Activated naive CD8-positive, alpha-beta T cell treated with anti-CD3 and anti-CD28 coated beads, Interleukin-2, amount 50 U/mL, for 16 hours (primary cell): Measurements from ENCODE around the gene GFOD1.

Experiments
- DNase-seq: peaks from one replicate; pipeline ENCODE4 v3.0.0-alpha.2; 2020; ENCODE audit warnings: low read depth, low spot score

GFOD1 gene

GRCh38 chr6:13486679-13487121 lies 700 bp downstream of the GFOD1 start:
- peak; percentile 32 for DNase-seq

GRCh38 chr6:13485923-13486562 lies 1.4 kb downstream of the GFOD1 start:
- no peak for DNase-seq

DNA sequence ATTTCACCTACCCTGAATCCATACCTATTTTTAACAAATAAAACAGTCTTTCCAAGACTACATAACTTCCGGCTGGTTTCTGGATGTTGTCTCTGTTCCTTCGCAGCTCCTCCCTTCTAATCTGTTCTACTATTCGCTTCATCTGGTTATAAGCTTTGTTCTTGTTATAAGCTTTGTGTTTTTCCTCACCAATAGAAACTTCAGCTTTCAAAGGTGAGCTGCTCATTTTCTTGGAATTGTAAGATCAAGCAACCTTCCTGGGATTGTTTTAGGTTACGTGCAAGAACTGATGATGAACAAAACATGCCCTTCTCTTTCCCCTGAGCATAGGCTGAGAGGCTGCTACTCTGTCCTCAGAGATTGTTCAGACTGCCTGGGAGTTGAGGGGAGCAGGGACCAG lies 2.1 kb downstream of the GFOD1 start:
- no peak for DNase-seq

DNA sequence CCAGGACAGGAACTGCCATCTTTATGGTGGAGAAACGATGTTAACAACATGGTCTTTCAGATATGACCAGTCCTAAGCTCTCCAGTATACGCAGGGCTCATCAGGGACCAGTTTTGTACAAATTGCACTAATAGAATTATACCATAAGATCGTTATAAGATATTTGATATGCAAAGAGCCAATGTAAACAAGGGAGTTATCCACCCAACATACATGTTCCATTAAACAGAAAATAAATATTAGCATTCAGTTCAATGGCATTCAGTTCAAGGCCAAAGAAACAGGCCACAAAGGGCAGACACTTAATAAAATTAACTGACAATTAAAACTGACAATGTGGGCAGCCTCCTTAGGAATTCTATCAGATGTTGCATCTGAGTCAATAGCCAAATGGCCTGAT lies 2.6 kb downstream of the GFOD1 start:
- no peak for DNase-seq

GRCh38 chr6:13484138-13484708 lies 3.2 kb downstream of the GFOD1 start:
- no peak for DNase-seq

GRCh38 chr6:13480631-13481501 lies 6.5 kb downstream of the GFOD1 start:
- no peak for DNase-seq

DNA sequence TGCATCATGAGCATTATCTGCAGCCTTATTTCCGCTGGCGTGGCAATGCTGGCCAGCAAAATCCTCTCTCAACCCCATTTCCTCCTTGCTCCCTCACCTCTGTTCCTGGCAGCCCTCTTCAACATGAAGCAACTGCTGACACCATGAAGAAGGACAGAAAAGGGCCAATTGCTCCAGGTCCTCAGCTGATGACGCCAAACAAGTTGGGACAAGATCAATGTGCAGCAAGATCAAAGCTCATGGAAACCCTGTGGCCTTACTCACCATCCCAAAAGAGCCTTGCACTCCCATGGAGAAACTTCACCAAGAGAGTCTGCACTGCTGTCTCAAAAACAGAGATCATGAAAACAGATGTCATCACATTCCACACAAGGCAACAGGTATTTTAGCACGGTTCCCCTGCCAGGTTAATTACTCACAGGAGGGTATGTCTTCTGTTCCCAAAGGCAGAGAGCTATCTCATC lies 7.4 kb downstream of the GFOD1 start:
- DNase-seq = no peak

DNA sequence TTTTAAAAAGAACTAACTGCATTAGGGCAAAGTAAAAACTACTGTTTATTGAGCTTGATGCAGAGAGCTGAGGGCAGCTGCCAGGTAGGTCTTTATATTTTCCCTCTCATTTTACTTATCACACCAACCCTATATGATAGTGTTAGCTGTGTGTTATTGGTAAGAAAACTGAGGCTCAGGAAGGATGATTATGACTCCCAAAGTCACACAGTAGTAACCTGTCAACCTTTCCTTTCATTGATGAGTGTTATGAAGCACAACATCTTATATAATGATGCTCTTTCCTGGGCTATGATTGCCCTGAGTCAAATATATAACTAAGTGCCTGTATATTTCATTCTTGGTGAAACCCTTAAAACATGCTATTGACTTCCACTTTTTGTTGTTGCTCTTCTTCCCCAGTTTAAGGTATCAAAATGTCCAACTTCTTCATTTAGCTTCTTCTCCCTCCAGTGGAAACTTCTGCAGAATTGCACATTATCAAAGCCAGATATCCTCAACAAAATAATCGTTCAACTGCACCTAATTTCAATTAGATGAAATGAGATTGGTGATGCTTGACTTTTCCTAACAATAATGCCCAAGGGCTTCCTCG lies 8.1 kb downstream of the GFOD1 start:
- DNase-seq = no peak

- no peak for DNase-seq
Observed at GRCh38 chr6:13478525-13478966, 8.9 kb downstream of the GFOD1 start.

- no peak for DNase-seq
Observed at GRCh38 chr6:13474787-13475186, 12.6 kb downstream of the GFOD1 start.

- no peak for DNase-seq
Observed at GRCh38 chr6:13474360-13474759, 13.0 kb downstream of the GFOD1 start.

DNA sequence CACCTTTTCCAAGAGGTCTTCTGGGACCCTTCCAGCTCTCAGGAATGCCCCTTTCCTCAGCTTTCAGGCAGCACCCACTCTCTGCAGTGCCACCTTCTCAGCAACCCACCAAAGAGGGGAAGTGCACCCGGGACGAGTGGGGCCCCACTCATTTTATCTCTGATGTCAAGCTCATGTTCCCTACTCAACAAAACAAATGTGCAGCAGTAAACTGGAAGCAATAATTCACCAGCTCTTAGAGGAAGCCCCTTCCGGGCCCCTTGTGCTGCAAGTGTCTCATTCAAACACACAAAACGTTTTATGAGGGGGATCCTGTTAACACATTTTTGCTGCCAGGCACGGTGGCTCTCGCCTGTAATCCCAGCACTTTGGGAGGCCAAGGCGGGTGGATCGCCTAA lies 13.6 kb downstream of the GFOD1 start:
- DNase-seq = no peak

DNA sequence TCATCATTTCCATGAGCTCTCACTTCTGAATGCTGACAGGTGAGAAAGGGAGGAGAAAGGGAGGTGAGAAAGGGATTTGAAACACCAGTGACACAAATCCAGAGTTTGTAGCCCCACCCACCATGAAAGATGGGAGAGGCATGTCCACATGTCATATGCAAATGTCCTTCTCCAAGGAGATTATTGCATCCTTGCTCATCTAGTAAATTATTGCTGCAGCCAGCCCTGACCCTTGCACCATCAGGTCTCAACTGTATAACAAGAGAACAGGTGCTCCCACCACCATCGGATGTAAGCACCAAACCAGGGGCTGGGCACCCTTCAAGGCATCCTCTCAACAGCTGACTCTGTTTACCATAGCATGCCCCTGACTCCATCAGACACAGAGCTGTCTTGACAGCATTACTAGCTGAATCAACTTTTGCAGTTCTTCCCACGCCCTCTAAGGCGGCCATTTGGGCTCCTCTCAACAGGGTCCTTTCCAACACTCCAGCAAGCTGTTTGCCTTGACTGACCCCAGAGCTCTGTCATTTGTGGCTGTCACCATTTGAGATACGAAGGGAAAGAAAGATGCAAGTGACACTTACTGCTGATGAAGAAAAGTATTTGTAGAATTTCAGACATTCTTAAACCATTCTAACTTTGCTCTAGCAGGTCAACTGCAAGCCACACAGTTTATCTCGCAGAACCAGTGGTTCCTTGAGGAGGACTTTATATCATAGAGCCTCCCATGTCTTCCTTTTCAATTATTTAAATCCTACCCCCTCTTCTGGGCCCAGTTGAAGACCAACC lies 14.2 kb downstream of the GFOD1 start:
- no peak for DNase-seq

GRCh38 chr6:13472099-13472498 lies 15.3 kb downstream of the GFOD1 start:
- no peak for DNase-seq

DNA sequence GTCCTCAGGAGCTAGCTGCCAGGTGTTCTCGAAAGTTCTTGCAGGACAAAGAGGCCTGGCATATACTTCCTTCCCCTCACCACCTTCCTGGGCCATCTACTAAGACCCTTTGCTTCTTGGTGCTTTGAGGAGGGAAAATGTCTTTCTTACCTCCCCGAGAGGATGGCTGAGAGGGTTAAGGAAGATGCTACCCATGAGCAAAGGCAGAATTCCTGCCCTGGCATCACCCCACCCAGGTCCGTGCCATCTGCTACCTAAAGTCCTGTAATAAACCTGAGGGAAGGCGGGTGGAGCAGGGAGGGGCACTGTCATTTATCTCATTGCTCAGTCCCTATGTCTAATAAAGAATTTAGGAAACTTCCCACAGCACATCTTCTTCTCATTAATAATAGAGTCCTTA lies 16.2 kb downstream of the GFOD1 start:
- DNase-seq = no peak

- DNase-seq = no peak
Observed at GRCh38 chr6:13470238-13471140, 16.9 kb downstream of the GFOD1 start.

- DNase-seq = no peak
Observed at GRCh38 chr6:13469693-13470092, 17.7 kb downstream of the GFOD1 start.

GRCh38 chr6:13468839-13469238 lies 18.6 kb downstream of the GFOD1 start:
- no peak for DNase-seq

GRCh38 chr6:13467216-13467600 lies 20.2 kb downstream of the GFOD1 start:
- DNase-seq = no peak
